MM.1S (cell line): ENCODE measurements around the gene CAB39.

Source experiments
- DNase-seq: peaks from one replicate; pipeline ENCODE4 v3.0.0-alpha.2; 2015
- H2AFZ ChIP-seq: fragments of 300-600 bp; sonication (generic); 2 replicates; pipeline ENCODE4 v1.6.0; 2016; ENCODE audit warnings: antibody characterized with exemption, low read length
- H3F3A ChIP-seq: fragments of 300-600 bp; sonication (generic); 2 replicates; pipeline ENCODE4 v1.6.1; 2016; ENCODE audit warnings: mild to moderate bottlenecking, antibody characterized with exemption, low read length, moderate library complexity, mixed read lengths; ENCODE audit not compliant: insufficient read depth
- H3K27ac ChIP-seq: fragments of 300-600 bp; sonication (generic); 2 replicates; pipeline ENCODE4 v1.5.1; 2016; ENCODE audit warnings: mild to moderate bottlenecking, low read length
- H3K27me3 ChIP-seq: fragments of 300-600 bp; sonication (generic); replicated peaks from 2 replicates; pipeline ENCODE4 v1.6.0; 2016; ENCODE audit warnings: low read length; ENCODE audit not compliant: insufficient read depth
- H3K36me3 ChIP-seq: fragments of 300-600 bp; sonication (generic); replicated peaks from 2 replicates; pipeline ENCODE4 v1.6.1; 2016; ENCODE audit warnings: mild to moderate bottlenecking, low read length, mixed read lengths; ENCODE audit not compliant: insufficient read depth
- H3K4me1 ChIP-seq: fragments of 300-600 bp; sonication (generic); 2 replicates; pipeline ENCODE4 v1.6.1; 2016; ENCODE audit warnings: low read length, mixed read lengths
- H3K4me2 ChIP-seq: fragments of 300-600 bp; sonication (generic); 2 replicates; pipeline ENCODE4 v1.6.0; 2016; ENCODE audit warnings: low read depth, low read length
- H3K4me3 ChIP-seq: fragments of 300-600 bp; sonication (generic); 2 replicates; pipeline ENCODE4 v1.5.1; 2016; ENCODE audit warnings: low read length, mixed read lengths
- H3K79me2 ChIP-seq: fragments of 300-600 bp; sonication (generic); 2 replicates; pipeline ENCODE4 v1.6.1; 2016; ENCODE audit warnings: mixed run types, low read length, mixed read lengths
- H3K9ac ChIP-seq: fragments of 300-600 bp; sonication (generic); 2 replicates; pipeline ENCODE4 v1.6.1; 2016; ENCODE audit warnings: low read length, mixed read lengths
- H3K9me2 ChIP-seq: fragments of 300-600 bp; sonication (generic); replicated peaks from 2 replicates; pipeline ENCODE4 v1.6.1; 2016; ENCODE audit warnings: mild to moderate bottlenecking, low read length, mixed read lengths; ENCODE audit not compliant: insufficient read depth
- H3K9me3 ChIP-seq: fragments of 300-600 bp; sonication (generic); replicated peaks from 2 replicates; pipeline ENCODE4 v1.6.1; 2016; ENCODE audit warnings: mild to moderate bottlenecking, low read length, mixed read lengths; ENCODE audit not compliant: insufficient read depth
- H4K20me1 ChIP-seq: fragments of 300-600 bp; sonication (generic); 2 replicates; pipeline ENCODE4 v1.6.1; 2016; ENCODE audit warnings: mild to moderate bottlenecking, low read length, moderate library complexity, mixed read lengths; ENCODE audit not compliant: insufficient read depth
- CTCF ChIP-seq: fragments of 300-600 bp; sonication (generic); IDR thresholded peaks from 2 replicates; pipeline ENCODE4 v1.5.1; 2016; ENCODE audit warnings: antibody characterized with exemption, low read length, mixed read lengths
- EZH2 ChIP-seq: fragments of 300-600 bp; sonication (generic); optimal IDR thresholded peaks from 2 replicates; pipeline ENCODE3; 2017; ENCODE audit warnings: low read depth, mild to moderate bottlenecking, antibody characterized with exemption, low read length, mixed read lengths
- EZH2phosphoT487 ChIP-seq: fragments of 300-600 bp; sonication (generic); IDR thresholded peaks from 2 replicates; pipeline ENCODE4 v1.6.1; 2018; ENCODE audit warnings: antibody characterized with exemption, low read length

The CAB39 gene

GRCh38 chr2:230754200-230754599, 41.6 kb downstream of the CAB39 start:
- Histone ChIP-seq H3K27ac (no peak overlapping the region), H3K79me2 (peaks cover 89% of the 10 kb centered on the region), H3K4me3 (no peak overlapping the region), H2AFZ (no peak overlapping the region), H3K36me3 (no peaks in the 10 kb centered on the region), H3F3A (no peaks in the 10 kb centered on the region), H3K9me2 (no peaks in the 10 kb centered on the region), H3K4me1 (peaks cover 8% of the 10 kb centered on the region; the same call in 1 of the 2 replicates), H3K4me2 (no peak overlapping the region), H4K20me1 (peaks cover 5% of the 10 kb centered on the region; the same call in 1 of the 2 replicates), H3K9me3 (no peaks in the 10 kb centered on the region), H3K27me3 (no peaks in the 10 kb centered on the region), H3K9ac (no peak overlapping the region)
- TF ChIP-seq EZH2phosphoT487, result no peak
- TF ChIP-seq EZH2, result no peak
- TF ChIP-seq CTCF, result no peak
- no peak for DNase-seq

- Histone ChIP-seq H3K79me2 (peaks cover 65% of the 10 kb centered on the region), H3K9ac (no peak overlapping the region), H3K27ac (no peak overlapping the region)
Measured at GRCh38 chr2:230757476-230757875, 44.8 kb downstream of the CAB39 start.

GRCh38 chr2:230758566-230759480, 46.2 kb downstream of the CAB39 start:
- H3K9me3 ChIP-seq, result no peaks in the 10 kb centered on the region
- H3K79me2 ChIP-seq, result peaks cover 54% of the 10 kb centered on the region
- no peak overlapping the region for H3K4me2 ChIP-seq
- H3K4me3 ChIP-seq, result no peak overlapping the region
- no peak for TF ChIP-seq CTCF
- no peak for TF ChIP-seq EZH2
- TF ChIP-seq EZH2phosphoT487, result no peak
- H3K9ac ChIP-seq, result no peak overlapping the region
- H3F3A ChIP-seq, result no peaks in the 10 kb centered on the region
- H3K27ac ChIP-seq, result no peak overlapping the region
- H3K27me3 ChIP-seq, result no peaks in the 10 kb centered on the region
- H4K20me1 ChIP-seq, result no peaks in the 10 kb centered on the region; the same call in 1 of the 2 replicates
- H3K4me1 ChIP-seq, result peaks cover 8% of the 10 kb centered on the region; the same call in 1 of the 2 replicates
- H3K9me2 ChIP-seq, result no peaks in the 10 kb centered on the region
- H3K36me3 ChIP-seq, result no peaks in the 10 kb centered on the region; the same call in 1 of the 2 replicates
- no peak overlapping the region for H2AFZ ChIP-seq
- no peak for DNase-seq

More at GRCh38 chr2:230757476-230757875, 44.8 kb downstream of the CAB39 start:
- no peaks in the 10 kb centered on the region; the same call in 1 of the 2 replicates for H3K36me3 ChIP-seq
- no peaks in the 10 kb centered on the region for H3K27me3 ChIP-seq
- H2AFZ ChIP-seq, result no peak overlapping the region
- peaks cover 8% of the 10 kb centered on the region; the same call in 1 of the 2 replicates for H3K4me1 ChIP-seq
- no peak for DNase-seq
- no peak overlapping the region for H3K4me3 ChIP-seq
- H3K9me2 ChIP-seq, result no peaks in the 10 kb centered on the region
- H3K4me2 ChIP-seq, result no peak overlapping the region
- TF ChIP-seq EZH2phosphoT487 (no peak), EZH2 (no peak)
- H3F3A ChIP-seq, result no peaks in the 10 kb centered on the region
- H4K20me1 ChIP-seq, result peaks cover 1% of the 10 kb centered on the region; the same call in 1 of the 2 replicates
- no peaks in the 10 kb centered on the region for H3K9me3 ChIP-seq
